Sigmoid colon (tissue), 4 donors: ENCODE results near the gene PLXNA4.

Source experiments
- EP300 ChIP-seq, 4 donors: sonication (generic); formaldehyde crosslinking; IDR thresholded peaks; one replicate each; pipeline ENCODE4 v1.6.1; 2017; ENCODE audit warnings: antibody characterized with exemption in 4 of 4
- POLR2A ChIP-seq, 2 donors: fragments of 450-650 bp; IDR thresholded peaks; one replicate each; pipeline ENCODE4 v1.6.1; 2016; ENCODE audit warnings: antibody characterized with exemption in 2 of 2, mild to moderate bottlenecking in 2 of 2, moderate library complexity in 2 of 2
- POLR2AphosphoS5 ChIP-seq, 4 donors: sonication (generic); formaldehyde crosslinking; IDR thresholded peaks; one replicate each; pipeline ENCODE4 v1.6.1; 2017; ENCODE audit warnings: antibody characterized with exemption in 4 of 4
- TF ChIP-seq, protein P1 (sequence below), 4 experiments: fragments of 450-650 bp in 3 of 4; fragments of 200-600 bp in 1 of 4; IDR thresholded peaks; one replicate each; pipeline ENCODE4 v1.5.1; 2016 to 2019; ENCODE audit warnings: antibody characterized with exemption in 4 of 4, mild to moderate bottlenecking in 3 of 4, moderate library complexity in 2 of 4

DNA sequence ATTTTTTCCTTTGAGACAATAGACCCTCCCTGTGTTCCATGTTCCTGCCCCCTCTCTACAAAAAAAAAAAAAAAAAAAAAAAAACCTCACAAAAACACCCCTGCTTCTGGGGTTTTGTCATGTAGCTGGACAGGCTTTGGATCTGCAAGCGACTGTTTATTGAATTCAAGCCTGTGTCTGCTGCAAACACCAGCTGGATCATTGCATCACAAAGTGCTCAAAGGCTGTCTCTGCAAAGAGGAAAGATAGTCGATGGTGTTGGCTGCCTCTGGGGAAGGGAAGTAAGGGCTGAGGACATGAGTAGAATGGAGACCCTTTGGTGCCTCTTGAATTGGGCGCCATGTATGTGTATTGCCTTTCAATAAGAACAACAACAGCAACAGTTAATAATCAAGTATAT is 471.2 kb downstream of the PLXNA4 start:
- TF ChIP-seq, protein P1, sequence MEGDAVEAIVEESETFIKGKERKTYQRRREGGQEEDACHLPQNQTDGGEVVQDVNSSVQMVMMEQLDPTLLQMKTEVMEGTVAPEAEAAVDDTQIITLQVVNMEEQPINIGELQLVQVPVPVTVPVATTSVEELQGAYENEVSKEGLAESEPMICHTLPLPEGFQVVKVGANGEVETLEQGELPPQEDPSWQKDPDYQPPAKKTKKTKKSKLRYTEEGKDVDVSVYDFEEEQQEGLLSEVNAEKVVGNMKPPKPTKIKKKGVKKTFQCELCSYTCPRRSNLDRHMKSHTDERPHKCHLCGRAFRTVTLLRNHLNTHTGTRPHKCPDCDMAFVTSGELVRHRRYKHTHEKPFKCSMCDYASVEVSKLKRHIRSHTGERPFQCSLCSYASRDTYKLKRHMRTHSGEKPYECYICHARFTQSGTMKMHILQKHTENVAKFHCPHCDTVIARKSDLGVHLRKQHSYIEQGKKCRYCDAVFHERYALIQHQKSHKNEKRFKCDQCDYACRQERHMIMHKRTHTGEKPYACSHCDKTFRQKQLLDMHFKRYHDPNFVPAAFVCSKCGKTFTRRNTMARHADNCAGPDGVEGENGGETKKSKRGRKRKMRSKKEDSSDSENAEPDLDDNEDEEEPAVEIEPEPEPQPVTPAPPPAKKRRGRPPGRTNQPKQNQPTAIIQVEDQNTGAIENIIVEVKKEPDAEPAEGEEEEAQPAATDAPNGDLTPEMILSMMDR (IDR thresholded peaks at IDR 0.05): no peak
- TF ChIP-seq POLR2AphosphoS5 (IDR thresholded peaks at IDR 0.05): no peak
- TF ChIP-seq EP300 (IDR thresholded peaks at IDR 0.05): no peak
- no peak for TF ChIP-seq POLR2A (IDR thresholded peaks at IDR 0.05)
